Activated CD8-positive, alpha-beta memory T cell treated with anti-CD3 and anti-CD28 coated beads, Interleukin-2, amount 50 U/mL, for 1 hour (primary cell): ENCODE data around the gene PRPF8.
"Not testable (repeated sequence)": the region's sequence is repeated elsewhere in the genome, so short reads cannot be mapped to it uniquely, and the experiment has no call there.

Experiments used
- DNase-seq: peaks from one replicate; pipeline ENCODE4 v3.0.0-alpha.2; 2020; ENCODE audit errors: extremely low read depth

The PRPF8 gene

DNA sequence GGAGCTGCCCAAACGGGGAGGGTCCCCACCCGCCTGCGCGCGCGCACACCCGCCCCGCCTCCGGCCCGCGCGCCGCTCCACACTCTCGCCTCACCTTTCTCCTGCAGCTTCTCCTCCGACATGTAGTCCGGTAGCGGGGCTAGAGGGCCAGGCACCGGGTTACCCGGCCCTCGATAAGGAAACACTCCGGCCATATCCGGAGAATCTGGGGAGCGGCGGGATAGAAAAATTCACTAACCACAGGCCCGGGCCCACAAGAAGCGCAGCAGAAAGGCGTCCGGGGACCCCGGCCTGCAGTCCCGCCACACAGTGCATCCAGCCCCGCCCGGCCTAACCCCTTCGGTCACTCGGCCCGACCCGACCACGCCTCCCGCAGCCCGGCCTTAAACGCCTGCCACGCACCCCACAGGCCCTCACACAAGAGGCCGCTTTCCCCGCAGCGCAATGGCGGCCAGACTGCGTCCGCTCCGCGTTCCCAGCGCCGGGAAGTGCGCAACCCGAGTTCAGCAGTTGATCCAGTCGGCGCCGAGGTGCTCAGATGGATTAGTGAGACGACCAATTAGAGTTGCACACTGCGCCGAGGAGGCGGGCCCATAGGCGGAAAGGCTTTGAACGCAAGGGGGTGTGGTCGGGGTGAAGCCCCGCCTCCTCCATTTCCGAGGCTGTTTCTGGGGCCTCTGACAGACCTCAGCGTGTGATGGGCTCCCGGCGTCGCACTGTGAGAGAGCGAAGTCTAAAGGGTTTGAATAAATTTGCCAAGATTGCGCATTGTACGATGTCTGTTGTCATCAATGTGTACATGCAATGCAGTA lies at the start of gene PRPF8:
TSS of gene PRPF8 (minus strand) at position 490 of the 812 bp plus-strand sequence. CDS start at position 194, 296 bp downstream.
- DNase-seq = peak; percentile 95

DNA sequence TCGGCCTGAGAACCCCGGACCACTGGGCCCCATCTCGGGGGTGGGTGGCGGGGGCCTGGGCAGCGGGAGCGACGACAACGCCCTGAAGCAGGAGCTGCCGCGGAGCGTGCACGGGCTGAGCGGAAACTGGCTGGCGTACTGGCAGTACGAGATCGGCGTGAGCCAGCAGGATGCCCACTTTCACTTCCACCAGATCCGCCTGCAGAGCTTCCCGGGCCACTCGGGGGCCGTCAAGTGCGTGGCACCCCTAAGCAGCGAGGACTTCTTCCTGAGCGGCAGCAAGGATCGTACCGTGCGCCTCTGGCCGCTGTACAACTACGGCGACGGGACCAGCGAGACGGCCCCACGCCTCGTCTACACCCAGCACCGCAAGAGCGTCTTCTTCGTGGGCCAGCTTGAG lies 49.1 kb upstream of the PRPF8 start:
- DNase-seq = no peak

- no peak for DNase-seq
These were observed 48.2 kb upstream of the PRPF8 start for GRCh38 chr17:1732833-1733321.

DNA sequence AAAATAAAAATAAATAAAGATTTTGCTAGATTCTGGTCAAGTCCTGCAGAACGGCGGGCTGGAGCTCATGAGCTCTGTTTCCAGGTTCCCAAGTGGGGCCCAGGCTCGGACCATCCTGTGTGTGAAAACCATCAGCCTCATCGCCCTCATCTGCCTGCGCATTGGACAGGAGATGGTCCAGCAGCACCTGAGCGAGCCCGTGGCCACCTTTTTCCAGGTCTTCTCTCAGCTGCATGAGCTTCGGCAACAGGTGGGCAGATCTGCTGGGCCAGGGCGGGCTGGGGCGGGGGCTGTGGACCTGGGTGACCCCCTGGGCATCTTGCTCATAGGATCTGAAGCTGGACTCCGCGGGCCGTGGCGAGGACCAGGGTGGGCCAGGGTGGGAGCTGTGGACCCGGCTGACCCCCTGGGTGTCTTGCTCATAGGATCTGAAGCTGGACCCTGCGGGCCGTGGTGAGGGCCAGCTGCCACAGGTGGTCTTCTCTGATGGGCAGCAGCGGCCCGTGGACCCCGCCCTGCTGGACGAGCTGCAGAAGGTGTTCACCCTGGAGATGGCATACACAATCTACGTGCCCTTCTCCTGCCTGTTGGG lies 47.7 kb upstream of the PRPF8 start:
- no peak for DNase-seq

DNA sequence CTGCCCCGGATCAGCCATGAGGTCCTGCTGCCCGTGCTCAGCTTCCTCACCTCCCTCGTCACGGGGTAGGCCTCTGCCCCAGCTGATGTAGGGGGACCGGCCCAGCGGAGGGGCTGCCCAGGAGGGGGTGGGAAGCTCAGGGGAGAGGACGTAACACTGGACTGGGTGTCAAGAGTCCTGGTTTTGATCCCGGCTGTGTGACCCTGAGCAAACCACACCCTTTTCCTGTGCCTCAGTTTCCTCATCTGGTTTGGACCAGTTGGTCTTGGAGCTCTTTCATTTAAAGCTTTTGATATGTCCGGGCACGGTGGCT lies 46.5 kb upstream of the PRPF8 start:
- no peak for DNase-seq

- no peak for DNase-seq
These were observed 45.9 kb upstream of the PRPF8 start for GRCh38 chr17:1730326-1731193.

DNA sequence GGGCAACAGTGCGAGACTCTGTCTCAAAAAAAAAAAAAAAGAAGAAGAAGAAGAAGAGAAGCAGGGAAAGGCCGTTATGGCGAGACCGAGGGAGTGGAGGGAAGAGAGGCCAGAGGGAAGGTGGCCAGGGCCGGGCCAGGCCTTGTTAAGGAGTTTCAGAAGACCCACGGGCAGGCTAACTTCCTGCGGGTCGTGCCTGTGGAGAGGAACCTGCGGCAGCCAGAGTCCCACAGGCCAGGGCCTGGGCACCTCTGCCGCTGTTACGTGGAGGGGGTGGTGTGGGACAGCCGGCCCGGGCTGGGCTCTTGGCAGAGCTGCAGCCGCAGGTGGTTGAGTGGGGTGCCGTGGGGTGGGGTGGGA lies 45.3 kb upstream of the PRPF8 start:
- DNase-seq = no peak

DNA sequence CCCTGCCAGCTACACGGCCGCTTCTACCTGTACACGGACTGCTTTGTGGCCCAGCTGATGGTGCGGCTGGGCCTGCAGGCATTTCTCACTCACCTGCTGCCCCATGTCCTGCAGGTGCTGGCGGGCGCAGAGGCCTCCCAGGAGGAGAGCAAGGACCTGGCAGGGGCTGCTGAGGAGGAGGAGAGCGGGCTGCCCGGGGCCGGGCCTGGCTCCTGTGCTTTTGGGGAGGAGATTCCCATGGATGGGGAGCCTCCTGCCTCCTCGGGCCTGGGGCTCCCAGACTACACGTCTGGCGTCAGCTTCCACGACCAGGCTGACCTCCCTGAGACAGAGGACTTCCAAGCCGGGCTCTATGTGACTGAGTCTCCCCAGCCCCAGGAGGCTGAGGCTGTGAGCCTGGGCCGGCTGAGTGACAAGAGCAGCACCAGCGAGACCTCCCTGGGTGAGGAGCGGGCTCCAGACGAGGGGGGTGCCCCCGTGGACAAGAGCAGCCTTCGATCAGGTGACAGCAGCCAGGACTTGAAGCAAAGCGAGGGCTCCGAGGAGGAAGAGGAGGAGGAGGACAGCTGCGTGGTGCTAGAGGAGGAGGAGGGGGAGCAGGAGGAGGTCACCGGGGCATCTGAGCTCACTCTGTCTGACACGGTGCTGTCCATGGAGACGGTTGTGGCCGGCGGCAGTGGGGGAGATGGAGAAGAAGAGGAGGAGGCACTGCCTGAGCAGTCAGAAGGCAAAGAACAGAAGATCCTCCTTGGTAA lies 43.4 kb upstream of the PRPF8 start:
- no peak for DNase-seq

GRCh38 chr17:1727258-1727789 lies 42.7 kb upstream of the PRPF8 start:
- no peak for DNase-seq

- DNase-seq = no peak
These were observed 42.1 kb upstream of the PRPF8 start for GRCh38 chr17:1726626-1727257.

GRCh38 chr17:1725642-1726511 lies 41.2 kb upstream of the PRPF8 start:
- no peak for DNase-seq

- DNase-seq = no peak
These were observed 40.4 kb upstream of the PRPF8 start for GRCh38 chr17:1724869-1725641.

GRCh38 chr17:1724351-1724868 lies 39.7 kb upstream of the PRPF8 start, which contains the start of gene WDR81:
WDR81 (plus strand) TSS chr17:1724704; CDS start chr17:1724960, 256 bp downstream.
- DNase-seq = peak; percentile 53

- DNase-seq = not testable (repeated sequence)
These were observed 37.4 kb upstream of the PRPF8 start for GRCh38 chr17:1722022-1722421.

DNA sequence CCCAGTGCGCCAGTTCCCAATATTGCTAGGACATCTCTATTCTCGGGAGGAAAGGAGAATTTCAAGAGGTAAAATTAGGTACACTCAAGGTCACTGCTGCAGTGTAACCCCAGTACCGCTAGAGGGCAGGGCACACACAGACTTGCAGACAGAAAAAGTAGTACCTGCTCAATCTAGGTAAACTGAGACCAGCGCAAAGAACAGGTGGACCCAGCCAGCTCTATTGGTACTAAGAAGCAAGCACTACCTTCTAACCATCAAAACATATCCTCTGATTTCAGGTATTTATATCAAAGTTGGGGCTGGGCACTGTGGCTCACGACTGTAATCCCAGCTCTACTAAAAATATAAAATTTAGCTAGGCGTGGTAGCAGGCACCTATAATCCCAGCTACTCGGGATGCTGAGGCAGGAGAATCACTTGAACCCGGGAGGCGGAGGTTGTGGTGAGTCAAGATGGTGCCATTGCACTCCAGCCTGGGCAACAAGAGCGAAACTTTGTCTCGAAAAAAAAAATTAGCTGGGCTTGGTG lies 36.3 kb upstream of the PRPF8 start:
- no peak for DNase-seq

DNA sequence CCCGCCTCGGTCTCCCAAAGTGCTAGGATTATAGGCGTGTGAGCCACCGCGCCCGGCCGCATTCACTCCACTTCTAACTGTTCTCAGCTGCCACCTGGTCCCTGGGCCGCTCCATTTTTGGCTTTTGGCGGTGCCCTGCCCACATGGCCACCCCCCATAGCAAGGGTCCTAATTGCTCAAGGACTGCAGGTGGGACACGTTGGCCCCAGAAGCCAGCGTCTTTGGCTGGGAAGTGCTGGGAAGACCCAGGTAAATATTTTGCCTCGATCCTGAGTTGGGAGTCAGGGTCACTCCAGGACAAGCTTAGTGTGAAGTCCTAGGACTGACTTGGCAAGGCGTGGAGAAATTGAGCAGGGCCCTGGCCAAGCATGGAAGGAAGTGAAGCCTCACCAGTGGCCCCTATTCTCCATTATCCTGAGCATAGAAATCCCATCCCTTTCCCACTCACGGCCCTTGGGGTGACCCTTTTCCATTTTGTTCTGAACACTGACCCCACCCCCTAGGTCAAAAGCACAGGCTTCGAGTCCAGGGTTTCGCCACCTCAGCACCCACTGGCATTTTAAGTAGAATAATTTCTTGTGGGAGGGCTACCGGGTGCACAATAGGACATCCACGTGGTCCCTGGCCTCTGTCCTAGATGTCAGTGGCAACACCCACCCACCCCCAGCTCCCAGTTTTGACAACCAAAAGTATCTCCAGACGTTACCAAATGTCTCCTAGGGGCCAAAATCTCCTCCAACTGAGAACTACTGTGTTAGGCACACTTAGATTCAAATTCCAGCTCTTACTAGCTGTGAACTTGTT lies 33.9 kb upstream of the PRPF8 start:
- no peak for DNase-seq

GRCh38 chr17:1716912-1717695 lies 32.4 kb upstream of the PRPF8 start:
- DNase-seq = peak; percentile 54
